Lower lobe of right lung (tissue), 2 donors: ENCODE results near the gene REEP1. TPM values are rescaled to one million over a fixed set of nuclear protein-coding genes. Genes with fewer than 3 reads are reported as not detected.
A peak's percentile ranks its signal among the peaks of the same experiment; 100 is the strongest.

Experiments used
- ATAC-seq, 2 donors: fragments of 200-7000 bp; cut with Tn5 transposase; one replicate each; pipeline ENCODE4 v1.9.1; 2020 to 2022; ENCODE audit warnings: mild to moderate bottlenecking in 2 of 2, moderate library complexity in 2 of 2
- DNase-seq: peaks from one replicate; pipeline ENCODE4 v3.0.0-alpha.2; 2020
- H3K27ac ChIP-seq: fragments of 200-600 bp; one replicate; pipeline ENCODE4 v1.8.0; 2022
- H3K27me3 ChIP-seq: fragments of 200-600 bp; one replicate; pipeline ENCODE4 v1.8.0; 2022; ENCODE audit warnings: low read depth
- H3K36me3 ChIP-seq: fragments of 200-600 bp; one replicate; pipeline ENCODE4 v1.8.0; 2022; ENCODE audit warnings: mild to moderate bottlenecking
- H3K4me1 ChIP-seq: fragments of 200-600 bp; one replicate; pipeline ENCODE4 v1.8.0; 2022
- H3K4me3 ChIP-seq: fragments of 200-600 bp; one replicate; pipeline ENCODE4 v1.8.0; 2022; ENCODE audit warnings: mild to moderate bottlenecking
- H3K9me3 ChIP-seq: fragments of 200-600 bp; one replicate; pipeline ENCODE4 v1.8.0; 2022
- CTCF ChIP-seq: fragments of 200-600 bp; IDR thresholded peaks from one replicate; pipeline ENCODE4 v1.8.0; 2022; ENCODE audit warnings: antibody characterized with exemption, mild to moderate bottlenecking
- intact Hi-C: fragments of 100-400 bp; cut with DNase I; formaldehyde crosslinking; loops from one replicate; pipeline ENCODE4 v1.11.0; 2022
- total RNA-seq: library from RNA; stranded (reverse); fragmentation: NEBNext Ultra II Directional; extraction: Animal tissue kit (Norgen Biotek cat#: 25700); gene quantifications from one replicate; pipeline ENCODE4 v1.2.1, GENCODE V29; 2021
- donor health status: DM: no; HTN: yes; CAD: no; lungs with severe emphysema.

REEP1 gene
- total RNA-seq, 1 donor from 2014 or later: 6.9 TPM

GRCh38 chr2:86375623-86376022 is 38.2 kb upstream of the REEP1 start:
- no peak for TF ChIP-seq CTCF
- no peak for DNase-seq
- intact Hi-C loops: no loop called here
- Histone ChIP-seq H3K27ac (no peak overlapping the region), H3K27me3 (no peaks in the 10 kb centered on the region), H3K4me3 (no peak overlapping the region), H3K9me3 (peaks cover 2% of the 10 kb centered on the region), H3K36me3 (no peaks in the 10 kb centered on the region), H3K4me1 (no peaks in the 10 kb centered on the region)
- no peak for ATAC-seq

GRCh38 chr2:86372641-86373502 is 35.4 kb upstream of the REEP1 start:
- Histone ChIP-seq H3K27me3 (no peaks in the 10 kb centered on the region), H3K27ac (no peak overlapping the region), H3K4me3 (no peak overlapping the region), H3K36me3 (no peaks in the 10 kb centered on the region), H3K4me1 (peaks cover 8% of the 10 kb centered on the region), H3K9me3 (peaks cover 4% of the 10 kb centered on the region)
- intact Hi-C loops: no loop called here
- DNase-seq (no peak), ATAC-seq (peak; percentile 72 to 74)
- TF ChIP-seq CTCF: peak; percentile 55

GRCh38 chr2:86372133-86372532 is 34.7 kb upstream of the REEP1 start:
- DNase-seq (no peak), ATAC-seq (no peak)
- H3K4me1 ChIP-seq: peaks cover 8% of the 10 kb centered on the region
- H3K27ac ChIP-seq: no peak overlapping the region
- intact Hi-C loops: no loop called here
- peaks cover 4% of the 10 kb centered on the region for H3K9me3 ChIP-seq
- H3K27me3 ChIP-seq: no peaks in the 10 kb centered on the region
- no peak overlapping the region for H3K4me3 ChIP-seq
- TF ChIP-seq CTCF: no peak
- no peaks in the 10 kb centered on the region for H3K36me3 ChIP-seq

GRCh38 chr2:86371527-86371926 is 34.1 kb upstream of the REEP1 start:
- intact Hi-C loops: no loop called here
- Histone ChIP-seq H3K4me3 (no peak overlapping the region), H3K27ac (no peak overlapping the region), H3K27me3 (no peaks in the 10 kb centered on the region), H3K4me1 (peaks cover 8% of the 10 kb centered on the region), H3K9me3 (peaks cover 4% of the 10 kb centered on the region), H3K36me3 (no peaks in the 10 kb centered on the region)
- DNase-seq (no peak), ATAC-seq (no peak)
- TF ChIP-seq CTCF: no peak

- H3K4me1 ChIP-seq: peaks cover 8% of the 10 kb centered on the region
- intact Hi-C loops: no loop called here
- ATAC-seq (no peak), DNase-seq (no peak)
- H3K27me3 ChIP-seq: no peaks in the 10 kb centered on the region
- no peak for TF ChIP-seq CTCF
- no peaks in the 10 kb centered on the region for H3K36me3 ChIP-seq
- no peak overlapping the region for H3K27ac ChIP-seq
- no peak overlapping the region for H3K4me3 ChIP-seq
- H3K9me3 ChIP-seq: peaks cover 4% of the 10 kb centered on the region
Observed at GRCh38 chr2:86370579-86370978, 33.2 kb upstream of the REEP1 start.
